HG03558 (cell line): ENCODE results near the gene TUBGCP2.

Source experiments
- ATAC-seq: cut with Tn5 transposase; IDR thresholded peaks from one replicate; pipeline ENCODE4 v1.9.1; 2021; ENCODE audit warnings: moderate number of reproducible peaks; ENCODE audit not compliant: unreplicated experiment; ENCODE audit errors: extremely low read depth

The TUBGCP2 gene

DNA sequence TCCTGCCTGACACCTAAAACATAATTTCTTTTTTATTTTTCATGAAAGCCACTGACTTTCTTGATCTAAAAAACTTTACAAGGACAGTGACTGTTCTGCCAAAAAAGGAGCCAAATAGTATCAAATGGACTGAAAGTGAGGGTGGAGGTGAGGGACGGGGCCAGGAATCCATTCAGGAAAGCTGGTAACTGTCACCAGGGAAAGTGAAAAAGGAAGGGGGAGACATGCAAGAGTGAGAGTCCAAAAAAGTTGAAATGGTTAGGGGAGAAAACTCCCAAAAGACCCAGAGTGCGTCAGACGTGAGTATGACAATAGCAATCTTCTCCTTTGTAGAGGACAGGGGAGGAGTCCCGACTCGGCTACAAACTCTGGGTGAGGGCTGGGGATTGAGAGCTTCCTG lies 35.6 kb upstream of the TUBGCP2 start:
- ATAC-seq = no peak

DNA sequence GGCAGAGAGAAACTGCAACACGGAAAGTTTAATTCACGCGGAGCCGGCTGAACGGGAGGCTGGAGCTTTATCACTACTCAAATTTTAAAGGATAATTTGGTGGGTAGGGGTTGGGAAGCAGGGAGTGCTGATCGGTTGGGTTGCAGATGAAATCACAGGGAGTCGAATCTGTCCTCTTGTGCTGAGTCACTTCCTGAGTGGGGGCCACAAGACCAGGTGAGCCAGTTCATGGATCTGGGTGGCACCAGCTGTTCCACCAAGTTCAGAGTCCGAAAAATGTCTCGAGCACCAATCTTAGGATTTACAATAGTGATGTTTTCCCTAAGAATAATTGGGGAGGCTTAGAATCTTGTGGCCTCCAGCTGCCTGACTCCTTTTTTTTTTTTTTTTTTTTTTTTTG lies 34.9 kb upstream of the TUBGCP2 start:
- ATAC-seq = no peak

DNA sequence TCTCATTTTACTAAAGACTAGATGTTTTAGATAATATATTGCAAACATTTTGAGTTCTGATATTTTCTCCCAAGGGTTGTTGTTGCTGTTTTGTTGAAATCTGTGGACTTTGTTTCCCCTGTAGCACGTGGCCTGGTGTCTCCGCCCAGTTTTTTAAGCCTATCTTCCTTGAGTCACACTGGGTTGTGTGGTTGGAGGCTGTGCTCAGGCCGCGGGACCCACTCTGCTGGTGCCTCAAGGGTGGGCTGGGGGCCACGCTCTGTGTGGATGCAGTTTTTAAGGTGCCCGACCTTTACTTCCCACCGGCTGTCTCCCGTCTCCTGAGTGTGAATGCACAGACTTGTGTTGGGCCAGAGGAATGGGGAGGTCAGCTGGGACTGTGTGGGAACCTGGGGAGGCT lies 34.3 kb upstream of the TUBGCP2 start:
- no peak for ATAC-seq

DNA sequence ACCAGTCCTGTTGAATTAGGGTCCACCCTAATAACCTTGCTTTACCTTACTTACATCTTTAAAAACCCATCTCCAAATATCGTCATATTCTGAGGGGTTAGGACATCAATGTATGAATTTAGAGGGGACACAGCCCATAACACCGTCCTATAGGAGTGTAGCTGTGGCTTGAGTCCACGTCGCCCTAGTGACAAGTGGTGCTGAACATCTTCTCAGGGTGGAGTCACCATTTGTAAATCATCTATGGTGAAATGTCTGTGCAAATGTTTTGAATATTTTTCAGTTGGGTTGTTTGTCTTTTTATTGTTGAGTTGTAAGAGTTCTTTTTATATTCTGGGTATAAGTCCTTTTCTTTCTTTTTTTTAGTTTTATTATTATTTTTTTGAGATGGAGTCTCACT lies 33.3 kb upstream of the TUBGCP2 start:
- ATAC-seq = no peak

GRCh38 chr10:133339708-133340380 lies 31.2 kb upstream of the TUBGCP2 start:
- no peak for ATAC-seq

- no peak for ATAC-seq
Measured at GRCh38 chr10:133338080-133339071, 29.7 kb upstream of the TUBGCP2 start.

GRCh38 chr10:133337370-133337725 lies 28.7 kb upstream of the TUBGCP2 start:
- ATAC-seq = no peak

DNA sequence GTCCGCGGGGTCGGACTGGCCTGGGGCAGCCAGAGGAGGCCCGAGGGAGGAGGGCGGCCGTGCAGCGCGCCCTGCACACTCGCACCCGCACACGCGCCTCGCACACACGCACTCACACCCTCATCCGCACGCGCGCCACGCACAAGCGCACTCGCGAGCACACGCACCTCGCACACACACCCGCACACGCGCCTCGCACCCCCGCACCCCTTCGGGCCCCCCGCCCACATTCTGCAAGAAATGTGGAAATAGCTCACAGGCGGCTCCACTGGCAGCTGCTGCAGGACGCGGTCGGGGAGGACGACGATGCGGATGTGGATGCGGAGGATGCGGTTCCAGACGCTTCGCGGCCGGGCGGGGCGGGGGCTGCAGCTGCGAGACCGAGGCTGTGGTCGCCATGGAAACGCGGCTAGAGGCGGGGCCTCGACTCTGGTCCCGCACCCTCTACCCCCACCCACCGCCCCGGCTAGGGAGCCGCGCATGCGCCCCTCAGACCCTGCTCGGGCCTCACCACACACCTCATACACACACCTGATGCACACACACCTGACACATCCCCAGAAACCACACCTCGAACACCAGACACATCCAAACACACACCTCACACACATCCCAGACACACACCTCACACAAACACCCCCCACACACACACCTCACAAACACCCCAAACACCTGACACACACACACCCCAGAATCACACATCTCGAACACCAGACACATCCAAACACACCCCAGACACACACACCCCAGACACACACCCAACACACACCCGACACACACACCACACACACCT lies 28.1 kb upstream of the TUBGCP2 start, which contains the start of gene CALY:
TSS of gene CALY (minus strand) at position 320 of the 793 bp plus-strand sequence. CDS start 7,907 bp downstream, outside the sequence.
- no peak for ATAC-seq

DNA sequence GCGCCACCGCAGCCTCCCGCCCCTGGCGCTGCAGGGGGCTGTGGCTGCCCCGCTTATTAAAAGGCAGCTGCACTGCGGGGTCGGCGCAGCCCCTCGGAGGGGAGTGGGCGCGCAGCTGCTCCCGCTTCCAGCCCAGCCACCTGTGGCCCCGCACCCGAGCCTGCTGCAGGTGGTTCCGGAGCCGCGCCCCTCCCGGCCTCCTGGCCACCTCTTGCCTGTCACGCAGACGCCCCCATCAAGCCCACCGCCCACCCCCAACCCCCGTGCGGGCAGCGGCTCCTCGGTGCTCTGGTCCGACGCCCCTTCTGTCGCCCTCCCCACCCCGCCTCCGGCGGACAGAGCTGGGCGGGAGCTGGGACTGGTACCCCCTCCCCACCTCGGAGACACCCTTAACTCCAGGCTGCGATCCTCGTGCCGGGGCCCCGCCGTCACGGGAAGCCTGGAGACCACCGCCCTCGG lies 27.5 kb upstream of the TUBGCP2 start:
- ATAC-seq = no peak

- no peak for ATAC-seq
Measured at GRCh38 chr10:133335246-133336117, 26.8 kb upstream of the TUBGCP2 start.

DNA sequence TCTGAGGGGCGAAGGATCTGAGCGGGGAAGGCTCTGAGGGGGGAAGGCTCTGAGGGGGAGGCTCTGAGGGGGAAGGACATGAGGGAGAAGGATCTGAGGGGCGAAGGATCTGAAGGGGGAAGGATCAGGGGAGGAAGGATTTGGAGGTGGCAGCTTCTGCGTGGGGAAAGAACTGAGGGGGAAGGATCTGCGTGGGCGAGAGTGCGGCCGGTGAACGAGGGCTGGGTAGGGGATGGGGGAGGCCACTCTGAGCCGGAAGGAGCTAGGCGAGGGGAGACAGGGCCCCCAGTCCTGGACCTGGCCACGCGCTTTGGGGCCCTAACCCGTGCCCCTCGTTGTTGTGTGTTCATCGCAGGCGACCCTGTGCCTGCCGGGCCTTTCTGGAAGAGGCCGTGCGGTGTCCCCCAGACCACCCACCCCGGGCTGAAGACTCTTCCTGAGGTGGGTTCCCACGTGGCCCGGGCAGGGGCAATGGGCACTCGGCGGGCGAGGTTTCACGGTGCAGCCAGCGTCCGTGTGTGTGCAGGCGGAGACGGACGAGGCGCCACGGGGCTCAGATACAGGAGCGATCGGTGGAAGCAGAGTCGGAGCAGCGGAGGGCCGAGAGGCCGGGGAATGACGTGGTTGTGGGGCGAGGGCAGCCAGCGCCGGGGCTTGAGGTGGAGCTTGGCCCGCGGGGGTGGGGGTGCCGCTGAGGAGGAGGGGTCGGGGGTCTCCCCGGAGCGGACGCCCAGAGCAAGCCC lies 26.0 kb upstream of the TUBGCP2 start:
- ATAC-seq = no peak

DNA sequence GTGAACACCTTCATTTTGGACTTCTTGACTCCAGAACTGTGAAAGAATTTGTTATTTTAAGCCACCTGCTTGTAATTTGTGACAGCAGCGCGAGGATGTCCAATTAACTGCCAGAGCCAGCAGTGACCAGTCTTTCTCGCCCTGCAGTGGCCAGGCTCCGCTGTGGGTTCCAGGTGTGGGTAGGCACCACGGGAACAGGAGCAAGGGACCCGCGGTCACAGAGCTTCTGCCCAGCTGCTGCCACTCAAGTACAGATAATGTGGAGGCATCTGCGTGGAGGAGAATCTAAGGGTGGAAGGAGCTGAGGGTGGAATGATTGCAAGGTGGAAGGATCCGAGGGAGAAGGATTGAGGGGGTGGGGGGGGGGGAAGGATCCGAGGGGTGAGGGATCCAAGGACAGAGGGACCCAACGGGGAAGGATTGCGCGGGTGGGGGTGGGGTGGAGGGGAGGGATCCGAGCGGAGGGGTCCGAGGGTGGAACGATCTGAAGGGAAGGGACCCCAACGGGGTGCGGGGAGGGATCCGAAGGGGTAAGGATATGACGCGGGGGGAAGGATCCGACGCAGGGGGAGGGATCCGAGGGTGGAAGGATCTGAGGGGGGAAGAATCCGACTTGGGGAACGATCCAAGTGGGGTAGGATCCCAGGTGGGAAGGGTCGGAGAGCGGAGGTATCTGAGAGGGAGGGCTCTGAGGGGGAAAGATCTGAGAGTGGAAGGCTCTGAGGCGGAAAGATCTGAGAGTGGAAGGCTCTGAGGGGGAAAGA lies 24.4 kb upstream of the TUBGCP2 start:
- ATAC-seq = no peak

- ATAC-seq = no peak
Measured at GRCh38 chr10:133329491-133330202, 21.0 kb upstream of the TUBGCP2 start.

DNA sequence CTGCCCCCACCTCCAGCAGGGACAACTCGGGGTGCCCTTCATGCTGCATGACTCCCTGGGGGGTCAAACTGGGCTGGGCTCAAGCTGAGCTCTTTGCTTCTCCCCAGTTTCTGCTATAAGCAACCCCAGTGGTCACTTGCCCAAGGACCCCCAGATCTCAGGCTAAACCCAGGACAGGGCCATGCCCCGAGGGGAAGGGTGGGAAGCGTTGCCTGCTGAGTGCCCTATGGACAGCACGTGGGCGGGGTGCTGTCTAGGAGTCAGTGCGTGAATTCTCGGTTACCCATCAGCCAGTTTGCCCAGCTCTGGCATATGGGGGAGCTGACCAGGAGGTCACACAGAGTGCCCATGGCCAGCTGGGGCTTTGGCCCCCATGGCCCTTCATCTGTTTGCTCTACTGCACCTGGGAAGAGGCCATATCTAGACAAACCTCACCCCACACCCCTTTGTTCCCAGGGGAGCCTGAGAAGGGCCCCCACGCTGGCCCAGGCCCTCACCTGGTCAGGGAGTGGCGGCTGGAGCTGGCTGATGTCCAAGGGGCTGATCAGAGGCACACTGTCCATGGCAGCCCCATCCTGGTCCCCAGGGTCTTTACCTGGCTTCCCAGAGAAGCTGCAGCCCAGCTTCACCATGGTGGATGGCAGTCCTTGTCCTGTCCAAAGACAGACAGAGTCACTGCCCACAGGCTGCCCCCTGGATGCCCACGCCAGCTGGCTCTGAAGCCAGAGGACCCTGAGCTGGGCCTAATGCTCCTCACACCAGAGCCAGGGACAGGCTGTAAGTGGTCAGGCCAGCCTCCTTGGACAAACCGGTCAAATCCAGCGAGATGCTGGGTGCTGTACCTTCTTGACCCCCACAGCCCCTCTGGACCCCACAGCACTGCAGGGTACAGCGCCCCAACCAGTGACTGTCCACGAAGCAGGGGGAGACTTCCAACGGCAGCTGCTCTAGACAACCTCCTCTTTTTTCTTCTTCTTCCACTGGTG lies 20.0 kb upstream of the TUBGCP2 start:
- no peak for ATAC-seq

DNA sequence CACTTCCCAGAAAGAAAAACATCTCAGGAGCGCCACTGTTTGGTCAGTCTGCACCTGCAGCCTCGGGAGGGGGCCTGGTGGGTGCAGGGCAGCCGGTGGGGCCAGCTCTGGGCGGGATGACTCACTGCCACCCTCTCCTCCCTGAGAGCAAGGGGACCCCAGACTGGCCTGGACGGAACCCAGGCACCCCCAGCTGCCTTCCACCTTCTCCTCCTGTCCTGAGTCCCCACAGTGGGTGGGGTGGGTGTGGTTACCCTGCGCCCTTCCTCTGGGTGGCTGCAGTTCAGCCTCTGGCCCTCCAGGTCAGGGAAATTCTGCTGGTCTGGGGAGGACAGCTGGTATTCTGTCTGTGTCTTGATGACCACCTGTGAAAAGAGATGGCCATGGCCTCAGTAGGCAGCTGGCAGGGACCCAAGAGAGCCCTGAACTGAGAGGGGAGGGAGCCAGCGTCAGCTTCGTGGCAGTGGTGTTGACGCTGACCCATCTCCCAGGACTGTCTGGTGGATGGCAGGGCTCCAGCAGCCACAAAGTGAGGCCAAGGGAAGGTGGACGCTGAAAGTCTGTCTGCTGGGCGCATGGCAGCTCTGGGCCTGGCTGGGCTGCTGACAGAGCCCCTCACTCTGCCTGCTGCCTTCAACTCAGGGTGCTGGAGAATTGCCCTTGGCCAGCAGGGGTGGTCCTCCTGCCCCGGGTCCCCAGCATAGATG lies 19.1 kb upstream of the TUBGCP2 start:
- ATAC-seq = no peak
